Mesenchymal stem cell (in vitro differentiated cells and primary cell): ENCODE measurements around the gene FADS3.
A peak's percentile ranks its signal among the peaks of the same experiment; 100 is the strongest.

ENCODE experiments used
- DNase-seq: peaks from one replicate; pipeline ENCODE4 v3.0.0-alpha.2; 2013
- H2AFZ ChIP-seq: one replicate; pipeline ENCODE4 v1.6.1; 2013; ENCODE audit warnings: low read depth, mild to moderate bottlenecking, control low read depth, inconsistent platforms, low read length, moderate library complexity
- H2AK5ac ChIP-seq: 2 replicates; pipeline ENCODE4 v1.6.1; 2013; ENCODE audit warnings: low read length, moderate library complexity, mild to moderate bottlenecking, inconsistent platforms; ENCODE audit not compliant: severe bottlenecking
- H2BK120ac ChIP-seq: one replicate; pipeline ENCODE4 v1.6.1; 2013; ENCODE audit warnings: low read depth, mild to moderate bottlenecking, inconsistent platforms, low read length, moderate library complexity
- H2BK12ac ChIP-seq, 2 experiments: one replicate each; pipeline ENCODE4 v1.6.1; 2013; ENCODE audit warnings: inconsistent platforms in 2 of 2, low read length in 2 of 2, mild to moderate bottlenecking in 2 of 2, moderate library complexity in 2 of 2, control low read depth in 1 of 2
- H2BK15ac ChIP-seq: one replicate; pipeline ENCODE4 v1.6.1; 2013; ENCODE audit warnings: mild to moderate bottlenecking, low read depth, inconsistent platforms; ENCODE audit not compliant: poor library complexity, severe bottlenecking
- H2BK5ac ChIP-seq: 2 replicates; pipeline ENCODE4 v1.6.1; 2013; ENCODE audit warnings: low read depth, mild to moderate bottlenecking, low read length, control low read depth, inconsistent platforms; ENCODE audit not compliant: poor library complexity, severe bottlenecking
- H3K14ac ChIP-seq, 2 experiments: one replicate each; pipeline ENCODE4 v1.6.1; 2013; ENCODE audit warnings: inconsistent platforms in 2 of 2, low read length in 2 of 2, control low read depth in 1 of 2, mild to moderate bottlenecking in 1 of 2, moderate library complexity in 1 of 2
- H3K18ac ChIP-seq, 2 experiments: one replicate each; pipeline ENCODE4 v1.6.1; 2013; ENCODE audit warnings: inconsistent platforms in 2 of 2, low read length in 2 of 2, control low read depth in 1 of 2, low read depth in 1 of 2, mild to moderate bottlenecking in 1 of 2
- H3K23ac ChIP-seq, 2 experiments: one replicate each; pipeline ENCODE4 v1.6.1; 2013; ENCODE audit warnings: inconsistent platforms in 2 of 2, low read length in 2 of 2, mild to moderate bottlenecking in 2 of 2, moderate library complexity in 2 of 2, control low read depth in 1 of 2
- H3K27ac ChIP-seq: 2 replicates; pipeline ENCODE4 v1.5.1; 2013; ENCODE audit warnings: mild to moderate bottlenecking, moderate library complexity, low read length, control low read depth, inconsistent platforms; ENCODE audit not compliant: poor library complexity, severe bottlenecking
- H3K27me3 ChIP-seq, 2 experiments: 2 replicates each; pipeline versions ENCODE4 v1.6.1 to v1.7.0; 2013; ENCODE audit warnings: low read length in 2 of 2, mild to moderate bottlenecking in 2 of 2, moderate library complexity in 2 of 2, control low read depth in 1 of 2, inconsistent platforms in 1 of 2; ENCODE audit not compliant: control insufficient read depth in 1 of 2, insufficient read depth in 1 of 2
- H3K36me3 ChIP-seq, 2 experiments: 2 replicates each; pipeline versions ENCODE4 v1.6.1 to v1.7.0; 2013; ENCODE audit warnings: low read length in 2 of 2, control low read depth in 1 of 2, inconsistent platforms in 1 of 2, low read depth in 1 of 2, mild to moderate bottlenecking in 1 of 2; ENCODE audit not compliant: insufficient read depth in 2 of 2, control insufficient read depth in 1 of 2
- H3K4ac ChIP-seq, 2 experiments: one replicate each; pipeline ENCODE4 v1.6.1; 2013; ENCODE audit warnings: inconsistent platforms in 2 of 2, low read length in 2 of 2, mild to moderate bottlenecking in 2 of 2, moderate library complexity in 2 of 2, control low read depth in 1 of 2, low read depth in 1 of 2
- H3K4me1 ChIP-seq: 2 replicates; pipeline ENCODE4 v1.6.1; 2013; ENCODE audit warnings: low read depth, low read length, control low read depth; ENCODE audit not compliant: control insufficient read depth, insufficient read depth
- H3K4me2 ChIP-seq: 2 replicates; pipeline ENCODE4 v1.6.1; 2013; ENCODE audit warnings: low read length, mild to moderate bottlenecking, inconsistent platforms; ENCODE audit not compliant: poor library complexity, severe bottlenecking
- H3K4me3 ChIP-seq, 2 experiments: 2 replicates each; pipeline versions ENCODE4 v1.5.1 to v1.7.0; 2013; ENCODE audit warnings: low read length in 2 of 2, mild to moderate bottlenecking in 2 of 2, control low read depth in 1 of 2, low read depth in 1 of 2; ENCODE audit not compliant: insufficient read depth in 1 of 2
- H3K79me1 ChIP-seq: replicated peaks from 2 replicates; pipeline ENCODE4 v1.6.1; 2013; ENCODE audit warnings: mild to moderate bottlenecking, control low read depth, low read length, inconsistent platforms; ENCODE audit not compliant: poor library complexity, severe bottlenecking
- H3K9ac ChIP-seq: 2 replicates; pipeline ENCODE4 v1.7.0; 2013; ENCODE audit warnings: mild to moderate bottlenecking, low read length, moderate library complexity
- H3K9me3 ChIP-seq: 2 replicates; pipeline ENCODE4 v1.7.0; 2013; ENCODE audit warnings: mild to moderate bottlenecking, low read length; ENCODE audit not compliant: control insufficient read depth
- H4K8ac ChIP-seq: one replicate; pipeline ENCODE4 v1.6.1; 2013; ENCODE audit warnings: inconsistent platforms, mild to moderate bottlenecking, low read length, moderate library complexity
- H4K91ac ChIP-seq: one replicate; pipeline ENCODE4 v1.6.1; 2013; ENCODE audit warnings: mild to moderate bottlenecking, low read length, inconsistent platforms
- WGBS: methylation state at CpG from one replicate; pipeline ENCODE4 v1.1.7; 2013; ENCODE audit warnings: mixed read lengths; 5-methylcytosine and 5-hydroxymethylcytosine counted together

The FADS3 gene

GRCh38 chr11:61869708-61870451 is 21.5 kb downstream of the FADS3 start:
- no peak overlapping the region for H3K4me2 ChIP-seq
- H3K9ac ChIP-seq, result no peak overlapping the region
- H3K36me3 ChIP-seq, result peaks cover 14 to 26% of the 10 kb centered on the region in 2 experiments
- no peak overlapping the region for H2BK5ac ChIP-seq
- peak overlapping the region; percentile 67 for H2BK15ac ChIP-seq
- no peaks in the 10 kb centered on the region for H3K27me3 ChIP-seq
- H3K4me3 ChIP-seq, result no peak overlapping the region
- H4K8ac ChIP-seq, result peak overlapping the region; percentile 45
- no peak overlapping the region for H2BK120ac ChIP-seq
- H2BK12ac ChIP-seq, result peak overlapping the region in 1 of 2 experiments; percentile 1
- H2AK5ac ChIP-seq, result no peak overlapping the region
- DNase-seq, result peak; percentile 25
- peak overlapping the region in 1 of 2 experiments; percentile 9 for H3K4ac ChIP-seq
- no peak overlapping the region for H4K91ac ChIP-seq
- peaks cover 2% of the 10 kb centered on the region for H3K79me1 ChIP-seq
- no peak overlapping the region for H2AFZ ChIP-seq
- WGBS, result 80% methylated on average over 21 of the region's 21 CpGs
- H3K4me1 ChIP-seq, result peaks cover 6% of the 10 kb centered on the region
- H3K23ac ChIP-seq, result no peak overlapping the region
- peak overlapping the region in 1 of 2 experiments; percentile 18 for H3K14ac ChIP-seq
- H3K27ac ChIP-seq, result no peak overlapping the region
- H3K18ac ChIP-seq, result peak overlapping the region in 1 of 2 experiments; percentile 24
- H3K9me3 ChIP-seq, result no peaks in the 10 kb centered on the region

- no peak overlapping the region for H4K8ac ChIP-seq
- H3K27me3 ChIP-seq, result no peaks in the 10 kb centered on the region
- H3K79me1 ChIP-seq, result peaks cover 3% of the 10 kb centered on the region
- peak overlapping the region in 1 of 2 experiments; percentile 18 for H3K14ac ChIP-seq
- no peak overlapping the region for H2BK5ac ChIP-seq
- no peak overlapping the region for H4K91ac ChIP-seq
- no peak overlapping the region for H3K9ac ChIP-seq
- H2BK15ac ChIP-seq, result no peak overlapping the region
- no peak for DNase-seq
- H2BK120ac ChIP-seq, result no peak overlapping the region
- no peaks in the 10 kb centered on the region for H3K9me3 ChIP-seq
- WGBS, result 80% methylated on average over 4 of the region's 4 CpGs
- H3K4ac ChIP-seq, result peak overlapping the region in 1 of 2 experiments; percentile 9
- H2AFZ ChIP-seq, result no peak overlapping the region
- H3K23ac ChIP-seq, result no peak overlapping the region
- H3K4me2 ChIP-seq, result no peak overlapping the region
- H2AK5ac ChIP-seq, result no peak overlapping the region
- no peak overlapping the region for H3K4me3 ChIP-seq
- H3K18ac ChIP-seq, result no peak overlapping the region
- no peak overlapping the region for H2BK12ac ChIP-seq
- H3K4me1 ChIP-seq, result peaks cover 6% of the 10 kb centered on the region
- H3K27ac ChIP-seq, result no peak overlapping the region
- H3K36me3 ChIP-seq, result peaks cover 16 to 29% of the 10 kb centered on the region in 2 experiments
These were observed 22.0 kb downstream of the FADS3 start for GRCh38 chr11:61869429-61869707.

GRCh38 chr11:61868571-61869428 is 22.5 kb downstream of the FADS3 start:
- Histone ChIP-seq H3K14ac (no peak overlapping the region), H4K91ac (no peak overlapping the region), H2BK12ac (peak overlapping the region; percentile 18 to 21), H3K18ac (no peak overlapping the region), H3K79me1 (peaks cover 3% of the 10 kb centered on the region), H3K27me3 (no peaks in the 10 kb centered on the region), H3K4me1 (peaks cover 6% of the 10 kb centered on the region), H3K4ac (no peak overlapping the region), H2AFZ (no peak overlapping the region), H3K4me2 (no peak overlapping the region), H3K9me3 (no peaks in the 10 kb centered on the region), H3K23ac (no peak overlapping the region), H4K8ac (no peak overlapping the region), H3K27ac (no peak overlapping the region), H3K9ac (no peak overlapping the region), H3K4me3 (no peak overlapping the region), H2BK15ac (no peak overlapping the region), H3K36me3 (peaks cover 13 to 32% of the 10 kb centered on the region in 2 experiments), H2BK5ac (no peak overlapping the region), H2AK5ac (no peak overlapping the region), H2BK120ac (no peak overlapping the region)
- peak; percentile 18 for DNase-seq
- WGBS, result 91% methylated on average over 14 of the region's 14 CpGs

- H2BK12ac ChIP-seq, result no peak overlapping the region
- H2BK120ac ChIP-seq, result no peak overlapping the region
- no peak overlapping the region for H4K91ac ChIP-seq
- H3K14ac ChIP-seq, result no peak overlapping the region
- H3K4ac ChIP-seq, result no peak overlapping the region
- H2AK5ac ChIP-seq, result no peak overlapping the region
- peaks cover 3% of the 10 kb centered on the region for H3K79me1 ChIP-seq
- no peak overlapping the region for H3K4me2 ChIP-seq
- H3K9ac ChIP-seq, result no peak overlapping the region
- H3K27ac ChIP-seq, result no peak overlapping the region
- peak overlapping the region; percentile 8 for H4K8ac ChIP-seq
- no peak overlapping the region for H3K4me3 ChIP-seq
- H2AFZ ChIP-seq, result no peak overlapping the region
- WGBS, result 97% methylated on average over 4 of the region's 6 CpGs
- H3K9me3 ChIP-seq, result no peaks in the 10 kb centered on the region
- H3K23ac ChIP-seq, result no peak overlapping the region
- H3K4me1 ChIP-seq, result peaks cover 11% of the 10 kb centered on the region
- H3K36me3 ChIP-seq, result peaks cover 28 to 50% of the 10 kb centered on the region in 2 experiments
- no peak overlapping the region for H2BK5ac ChIP-seq
- no peaks in the 10 kb centered on the region for H3K27me3 ChIP-seq
- H2BK15ac ChIP-seq, result no peak overlapping the region
- no peak for DNase-seq
- H3K18ac ChIP-seq, result no peak overlapping the region
These were observed 24.4 kb downstream of the FADS3 start for GRCh38 chr11:61866958-61867343.
